ENCODE measurements around the gene TMEM69. TPM values are rescaled to one million over a fixed set of nuclear protein-coding genes. Genes with fewer than 3 reads are reported as not detected.
A peak's percentile ranks its signal among the peaks of the same experiment; 100 is the strongest.
"Not testable (repeated sequence)": the region's sequence is repeated elsewhere in the genome, so short reads cannot be mapped to it uniquely, and the experiment has no call there.

The TMEM69 gene
- total RNA-seq, 1 donor from 2014 or later: 6.5 TPM

- peak; percentile 48 for ATAC-seq
- DNase-seq (ENCODE audit: low spot score): no peak
Observed at GRCh38 chr1:45730075-45730779, 42.2 kb downstream of the TMEM69 start.

- peak; percentile 28 for ATAC-seq
- no peak for DNase-seq (ENCODE audit: low spot score)
Observed at GRCh38 chr1:45730780-45731319, 42.9 kb downstream of the TMEM69 start.

- DNase-seq (ENCODE audit: low spot score): no peak
Observed at GRCh38 chr1:45739137-45739536, 51.2 kb downstream of the TMEM69 start.

GRCh38 chr1:45739641-45740156 is 51.7 kb downstream of the TMEM69 start:
- DNase-seq (ENCODE audit: low spot score); ATAC-seq: not testable (repeated sequence)

More at GRCh38 chr1:45739137-45739536, 51.2 kb downstream of the TMEM69 start:
- no peak for ATAC-seq

Other genes starting within 250 kb of the TMEM69 start
- 7.0 TPM for gene TESK2, start 197.0 kb upstream of the TMEM69 start, total RNA-seq
- gene CCDC163, start 188.1 kb upstream of the TMEM69 start, total RNA-seq: 2.1 TPM
- 32.3 TPM for gene MMACHC, start 187.9 kb upstream of the TMEM69 start, total RNA-seq
- gene PRDX1, start 166.3 kb upstream of the TMEM69 start, total RNA-seq: 320 TPM
- 310 TPM for gene AKR1A1, start 137.4 kb upstream of the TMEM69 start, total RNA-seq
- gene NASP, start 104.1 kb upstream of the TMEM69 start, total RNA-seq: 28.2 TPM
- 2.7 TPM for gene CCDC17, start 64.1 kb upstream of the TMEM69 start, total RNA-seq
- 76.2 TPM for gene GPBP1L1, start 1.6 kb upstream of the TMEM69 start, total RNA-seq
- gene IPP, start 62.5 kb downstream of the TMEM69 start, total RNA-seq: 9.2 TPM
- 11.3 TPM for gene MAST2, start 115.4 kb downstream of the TMEM69 start, total RNA-seq

Measured in left lobe of liver (tissue), 2 donors.